Measurements from ENCODE around the gene ANKDD1A. TPM values are rescaled to one million over a fixed set of nuclear protein-coding genes. Genes with fewer than 3 reads are reported as not detected.

ANKDD1A gene
- total RNA-seq, 1 experiment from 2014 or later = 1.8 TPM

- Histone ChIP-seq H4K20me1 (ENCODE audit: insufficient read depth, low read depth, low read length) (no peaks in the 10 kb centered on the region), H3K9me2 (replicated peaks; ENCODE audit: insufficient read depth, low read length) (no peaks in the 10 kb centered on the region), H3K79me2 (ENCODE audit: low read length) (no peaks in the 10 kb centered on the region), H3K27ac (ENCODE audit: low read length) (no peak overlapping the region), H3K4me2 (ENCODE audit: low read depth, low read length, poor library complexity, severe bottlenecking) (no peak overlapping the region), H2AFZ (ENCODE audit: low read length) (no peak overlapping the region), H3K36me3 (ENCODE audit: insufficient read depth, low read length) (no peaks in the 10 kb centered on the region), H3K9me3 (ENCODE audit: low read length) (no peaks in the 10 kb centered on the region), H3K9ac (ENCODE audit: low read length) (no peak overlapping the region), H3K4me1 (ENCODE audit: low read length) (peaks cover 5% of the 10 kb centered on the region), H3K4me3 (ENCODE audit: low read length) (no peak overlapping the region), H3K27me3 (ENCODE audit: low read length) (no peaks in the 10 kb centered on the region)
- DNase-seq = no peak
Observed at GRCh38 chr15:64907991-64908390, 3.7 kb upstream of the ANKDD1A start.

- Histone ChIP-seq H3K9ac (ENCODE audit: low read length) (no peak overlapping the region), H3K9me2 (replicated peaks; ENCODE audit: insufficient read depth, low read length) (no peaks in the 10 kb centered on the region), H3K4me1 (ENCODE audit: low read length) (peaks cover 5% of the 10 kb centered on the region), H2AFZ (ENCODE audit: low read length) (no peak overlapping the region), H3K4me3 (ENCODE audit: low read length) (no peak overlapping the region), H3K79me2 (ENCODE audit: low read length) (no peaks in the 10 kb centered on the region), H3K4me2 (ENCODE audit: low read depth, low read length, poor library complexity, severe bottlenecking) (no peak overlapping the region), H3K9me3 (ENCODE audit: low read length) (no peaks in the 10 kb centered on the region), H3K36me3 (ENCODE audit: insufficient read depth, low read length) (no peaks in the 10 kb centered on the region), H4K20me1 (ENCODE audit: insufficient read depth, low read depth, low read length) (no peaks in the 10 kb centered on the region), H3K27ac (ENCODE audit: low read length) (no peak overlapping the region), H3K27me3 (ENCODE audit: low read length) (no peaks in the 10 kb centered on the region)
- DNase-seq = no peak
Observed at GRCh38 chr15:64909546-64909945, 2.2 kb upstream of the ANKDD1A start.

GRCh38 chr15:64912379-64913325 lies 950 bp downstream of the ANKDD1A start:
- no peaks in the 10 kb centered on the region for H3K79me2 ChIP-seq (ENCODE audit: low read length)
- H3K4me3 ChIP-seq (ENCODE audit: low read length) = no peak overlapping the region
- H3K9me2 ChIP-seq (replicated peaks; ENCODE audit: insufficient read depth, low read length) = no peaks in the 10 kb centered on the region
- no peaks in the 10 kb centered on the region for H3K36me3 ChIP-seq (ENCODE audit: insufficient read depth, low read length)
- DNase-seq = no peak
- no peak overlapping the region for H2AFZ ChIP-seq (ENCODE audit: low read length)
- no peaks in the 10 kb centered on the region for H3K9me3 ChIP-seq (ENCODE audit: low read length)
- H4K20me1 ChIP-seq (ENCODE audit: insufficient read depth, low read depth, low read length) = no peaks in the 10 kb centered on the region
- no peak overlapping the region for H3K4me2 ChIP-seq (ENCODE audit: low read depth, low read length, poor library complexity, severe bottlenecking)
- H3K27me3 ChIP-seq (ENCODE audit: low read length) = no peaks in the 10 kb centered on the region
- H3K4me1 ChIP-seq (ENCODE audit: low read length) = no peaks in the 10 kb centered on the region
- no peak overlapping the region for H3K9ac ChIP-seq (ENCODE audit: low read length)
- H3K27ac ChIP-seq (ENCODE audit: low read length) = no peak overlapping the region

GRCh38 chr15:64915518-64916227 lies 4.0 kb downstream of the ANKDD1A start:
- no peak overlapping the region for H2AFZ ChIP-seq (ENCODE audit: low read length)
- no peak overlapping the region for H3K4me2 ChIP-seq (ENCODE audit: low read depth, low read length, poor library complexity, severe bottlenecking)

GRCh38 chr15:64916365-64916764 lies 4.7 kb downstream of the ANKDD1A start:
- Histone ChIP-seq H3K4me2 (ENCODE audit: low read depth, low read length, poor library complexity, severe bottlenecking) (no peak overlapping the region), H3K36me3 (ENCODE audit: insufficient read depth, low read length) (no peaks in the 10 kb centered on the region), H3K79me2 (ENCODE audit: low read length) (no peaks in the 10 kb centered on the region), H3K9ac (ENCODE audit: low read length) (no peak overlapping the region), H4K20me1 (ENCODE audit: insufficient read depth, low read depth, low read length) (no peaks in the 10 kb centered on the region), H3K9me3 (ENCODE audit: low read length) (no peaks in the 10 kb centered on the region), H3K27ac (ENCODE audit: low read length) (no peak overlapping the region), H2AFZ (ENCODE audit: low read length) (no peak overlapping the region), H3K9me2 (replicated peaks; ENCODE audit: insufficient read depth, low read length) (no peaks in the 10 kb centered on the region), H3K27me3 (ENCODE audit: low read length) (no peaks in the 10 kb centered on the region), H3K4me3 (ENCODE audit: low read length) (no peak overlapping the region), H3K4me1 (ENCODE audit: low read length) (no peaks in the 10 kb centered on the region)
- DNase-seq = no peak

More at GRCh38 chr15:64915518-64916227, 4.0 kb downstream of the ANKDD1A start:
- H3K79me2 ChIP-seq (ENCODE audit: low read length) = no peaks in the 10 kb centered on the region
- DNase-seq = no peak
- no peaks in the 10 kb centered on the region for H3K9me3 ChIP-seq (ENCODE audit: low read length)
- H3K27me3 ChIP-seq (ENCODE audit: low read length) = no peaks in the 10 kb centered on the region
- H3K4me3 ChIP-seq (ENCODE audit: low read length) = no peak overlapping the region
- H3K36me3 ChIP-seq (ENCODE audit: insufficient read depth, low read length) = no peaks in the 10 kb centered on the region
- no peak overlapping the region for H3K9ac ChIP-seq (ENCODE audit: low read length)
- H3K4me1 ChIP-seq (ENCODE audit: low read length) = no peaks in the 10 kb centered on the region
- H4K20me1 ChIP-seq (ENCODE audit: insufficient read depth, low read depth, low read length) = no peaks in the 10 kb centered on the region
- H3K27ac ChIP-seq (ENCODE audit: low read length) = no peak overlapping the region
- H3K9me2 ChIP-seq (replicated peaks; ENCODE audit: insufficient read depth, low read length) = no peaks in the 10 kb centered on the region

GRCh38 chr15:64917211-64917610 lies 5.5 kb downstream of the ANKDD1A start:
- Histone ChIP-seq H3K9me2 (replicated peaks; ENCODE audit: insufficient read depth, low read length) (no peaks in the 10 kb centered on the region), H2AFZ (ENCODE audit: low read length) (no peak overlapping the region), H3K27ac (ENCODE audit: low read length) (no peak overlapping the region), H4K20me1 (ENCODE audit: insufficient read depth, low read depth, low read length) (no peaks in the 10 kb centered on the region), H3K36me3 (ENCODE audit: insufficient read depth, low read length) (no peaks in the 10 kb centered on the region), H3K27me3 (ENCODE audit: low read length) (no peaks in the 10 kb centered on the region), H3K9ac (ENCODE audit: low read length) (no peak overlapping the region), H3K4me3 (ENCODE audit: low read length) (no peak overlapping the region), H3K4me1 (ENCODE audit: low read length) (no peaks in the 10 kb centered on the region), H3K79me2 (ENCODE audit: low read length) (no peaks in the 10 kb centered on the region), H3K9me3 (ENCODE audit: low read length) (no peaks in the 10 kb centered on the region), H3K4me2 (ENCODE audit: low read depth, low read length, poor library complexity, severe bottlenecking) (no peak overlapping the region)
- no peak for DNase-seq

GRCh38 chr15:64919721-64920120 lies 8.0 kb downstream of the ANKDD1A start:
- H3K9me3 ChIP-seq (ENCODE audit: low read length) = no peaks in the 10 kb centered on the region
- no peak overlapping the region for H3K4me3 ChIP-seq (ENCODE audit: low read length)
- no peaks in the 10 kb centered on the region for H3K36me3 ChIP-seq (ENCODE audit: insufficient read depth, low read length)
- H3K4me1 ChIP-seq (ENCODE audit: low read length) = no peaks in the 10 kb centered on the region
- H4K20me1 ChIP-seq (ENCODE audit: insufficient read depth, low read depth, low read length) = no peaks in the 10 kb centered on the region
- no peak overlapping the region for H3K4me2 ChIP-seq (ENCODE audit: low read depth, low read length, poor library complexity, severe bottlenecking)
- no peaks in the 10 kb centered on the region for H3K27me3 ChIP-seq (ENCODE audit: low read length)
- H2AFZ ChIP-seq (ENCODE audit: low read length) = no peak overlapping the region
- no peak overlapping the region for H3K9ac ChIP-seq (ENCODE audit: low read length)
- H3K27ac ChIP-seq (ENCODE audit: low read length) = no peak overlapping the region
- DNase-seq = no peak
- H3K79me2 ChIP-seq (ENCODE audit: low read length) = no peaks in the 10 kb centered on the region
- no peaks in the 10 kb centered on the region for H3K9me2 ChIP-seq (replicated peaks; ENCODE audit: insufficient read depth, low read length)

GRCh38 chr15:64921711-64922110 lies 10.0 kb downstream of the ANKDD1A start:
- Histone ChIP-seq H3K4me1 (ENCODE audit: low read length) (no peaks in the 10 kb centered on the region), H3K4me2 (ENCODE audit: low read depth, low read length, poor library complexity, severe bottlenecking) (no peak overlapping the region), H3K4me3 (ENCODE audit: low read length) (no peak overlapping the region), H3K9ac (ENCODE audit: low read length) (no peak overlapping the region), H3K79me2 (ENCODE audit: low read length) (no peaks in the 10 kb centered on the region), H4K20me1 (ENCODE audit: insufficient read depth, low read depth, low read length) (no peaks in the 10 kb centered on the region), H2AFZ (ENCODE audit: low read length) (no peak overlapping the region), H3K9me3 (ENCODE audit: low read length) (no peaks in the 10 kb centered on the region), H3K36me3 (ENCODE audit: insufficient read depth, low read length) (no peaks in the 10 kb centered on the region), H3K27me3 (ENCODE audit: low read length) (no peaks in the 10 kb centered on the region), H3K9me2 (replicated peaks; ENCODE audit: insufficient read depth, low read length) (no peaks in the 10 kb centered on the region), H3K27ac (ENCODE audit: low read length) (no peak overlapping the region)
- no peak for DNase-seq

Measured in Karpas-422 (cell line).